Stimulated activated effector memory CD8-positive, alpha-beta T cell treated with anti-CD3 and anti-CD28 coated beads, Interleukin-12 subunit alpha, Interleukin-12 subunit beta, amount 100 ng/mL, for 72 hours (primary cell): ENCODE data around the gene UBQLN4.

Source experiments
- ATAC-seq: fragments of 150-1000 bp; cut with Tn5 transposase; 2 replicates; pipeline ENCODE4 v1.10.0; 2021
- DNase-seq, 2 donors: peaks; one replicate each; pipeline ENCODE4 v3.0.0; 2021 to 2022; ENCODE audit warnings: low spot score in 2 of 2
- H3K27ac Mint-ChIP-seq: one replicate; pipeline ENCODE4 v1.8.0; 2022; ENCODE audit warnings: mild to moderate bottlenecking, mixed read lengths
- H3K36me3 Mint-ChIP-seq: one replicate; pipeline ENCODE4 v1.8.0; 2022; ENCODE audit warnings: mild to moderate bottlenecking, mixed read lengths
- H3K4me1 Mint-ChIP-seq: one replicate; pipeline ENCODE4 v1.8.0; 2022; ENCODE audit warnings: mixed read lengths
- H3K4me3 Mint-ChIP-seq: one replicate; pipeline ENCODE4 v1.8.0; 2022; ENCODE audit warnings: mild to moderate bottlenecking, mixed read lengths
- H3K9me3 Mint-ChIP-seq: one replicate; pipeline ENCODE4 v1.8.0; 2022; ENCODE audit warnings: mixed read lengths

The UBQLN4 gene

GRCh38 chr1:156053768-156054499, at the start of gene UBQLN4:
Gene UBQLN4 (minus strand): TSS chr1:156053798. CDS start chr1:156053701, 97 bp downstream.
- Mint-ChIP-seq H3K9me3 (no peaks in the 10 kb centered on the region), H3K4me3 (peak within 1 kb of the TSS; percentile 97), H3K36me3 (peaks cover 53% of the 10 kb centered on the region), H3K4me1 (peaks cover 29% of the 10 kb centered on the region), H3K27ac (peak within 1 kb of the TSS; percentile 91)
- ATAC-seq (peak; percentile 74), DNase-seq (peak; percentile 84 to 92)

DNA sequence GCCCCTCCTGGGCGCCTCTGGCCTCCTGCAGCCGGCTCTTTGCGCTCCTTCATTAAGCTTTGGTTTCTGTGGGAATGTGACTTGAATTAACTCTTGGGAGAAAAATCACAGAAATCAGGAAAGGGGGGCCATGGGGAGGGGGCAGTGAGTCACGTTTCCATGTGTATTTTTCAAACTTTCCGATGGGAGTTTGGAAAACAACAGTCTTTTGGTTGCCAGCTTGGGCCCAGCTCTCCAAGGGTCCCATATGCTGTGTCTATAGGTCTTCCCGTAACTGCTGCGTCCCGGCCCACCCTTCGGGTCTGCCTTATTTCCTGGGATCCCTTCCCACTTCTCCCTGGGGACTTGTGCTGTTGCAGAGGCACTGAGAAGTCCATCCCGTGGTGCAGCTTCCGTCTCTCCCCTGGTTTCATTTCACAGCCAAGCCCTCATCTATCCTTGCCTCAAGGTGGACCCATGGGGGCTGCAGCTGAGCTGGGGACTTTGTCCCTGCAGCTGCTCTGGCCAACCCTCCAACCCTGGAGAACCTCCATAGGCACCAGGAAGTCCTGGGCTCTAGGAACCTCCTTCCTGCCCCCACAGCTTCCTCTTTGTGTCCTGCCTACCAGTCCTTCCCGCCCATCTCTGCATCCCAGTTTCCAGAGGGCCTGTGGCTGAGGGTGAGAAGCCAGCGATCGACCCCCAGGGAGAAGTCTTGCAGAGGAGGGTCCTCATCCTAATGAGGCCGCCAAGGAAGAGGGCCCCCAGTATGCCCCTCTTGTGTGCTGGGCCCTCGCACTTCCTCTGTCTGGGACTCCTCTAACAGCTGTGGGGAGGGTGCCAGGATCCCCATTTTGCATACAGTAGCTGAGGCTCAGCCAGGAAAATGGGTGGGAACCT, 49.3 kb upstream of the UBQLN4 start:
- ATAC-seq = no peak
- Mint-ChIP-seq H3K9me3 (no peaks in the 10 kb centered on the region), H3K36me3 (peaks cover 33% of the 10 kb centered on the region), H3K4me3 (peak overlapping the region; percentile 83), H3K27ac (peak overlapping the region; percentile 99), H3K4me1 (peaks cover 87% of the 10 kb centered on the region)
- DNase-seq = no peak

GRCh38 chr1:156101880-156102279, 48.3 kb upstream of the UBQLN4 start:
- DNase-seq (no peak), ATAC-seq (no peak)
- H3K36me3 Mint-ChIP-seq = peaks cover 42% of the 10 kb centered on the region
- H3K4me3 Mint-ChIP-seq = no peak overlapping the region
- no peaks in the 10 kb centered on the region for H3K9me3 Mint-ChIP-seq
- peaks cover 89% of the 10 kb centered on the region for H3K4me1 Mint-ChIP-seq
- peak overlapping the region; percentile 99 for H3K27ac Mint-ChIP-seq

- Mint-ChIP-seq H3K9me3 (no peaks in the 10 kb centered on the region), H3K4me1 (peaks cover 89% of the 10 kb centered on the region), H3K36me3 (peaks cover 42% of the 10 kb centered on the region), H3K27ac (peak overlapping the region; percentile 99), H3K4me3 (no peak overlapping the region)
- no peak for DNase-seq
- ATAC-seq = no peak
Measured at GRCh38 chr1:156100205-156100995, 46.8 kb upstream of the UBQLN4 start.

- peaks cover 79% of the 10 kb centered on the region for H3K4me1 Mint-ChIP-seq
- peaks cover 32% of the 10 kb centered on the region for H3K36me3 Mint-ChIP-seq
Measured at GRCh38 chr1:156099282-156099681, 45.7 kb upstream of the UBQLN4 start.

GRCh38 chr1:156098784-156099183, 45.2 kb upstream of the UBQLN4 start:
- H3K4me3 Mint-ChIP-seq = peak overlapping the region; percentile 62
- H3K36me3 Mint-ChIP-seq = peaks cover 31% of the 10 kb centered on the region
- no peak for DNase-seq
- peaks cover 78% of the 10 kb centered on the region for H3K4me1 Mint-ChIP-seq
- peak overlapping the region; percentile 97 for H3K27ac Mint-ChIP-seq
- H3K9me3 Mint-ChIP-seq = no peaks in the 10 kb centered on the region
- no peak for ATAC-seq

More at GRCh38 chr1:156099282-156099681, 45.7 kb upstream of the UBQLN4 start:
- no peak for DNase-seq
- Mint-ChIP-seq H3K4me3 (no peak overlapping the region), H3K9me3 (no peaks in the 10 kb centered on the region), H3K27ac (peak overlapping the region; percentile 97)
- no peak for ATAC-seq

- DNase-seq = peak; percentile 28 to 79
- Mint-ChIP-seq H3K9me3 (no peaks in the 10 kb centered on the region), H3K4me3 (peak overlapping the region; percentile 62), H3K4me1 (peaks cover 71% of the 10 kb centered on the region), H3K36me3 (peaks cover 27% of the 10 kb centered on the region), H3K27ac (peak overlapping the region; percentile 97)
- ATAC-seq = peak; percentile 49
Measured at GRCh38 chr1:156097499-156098178, 44.0 kb upstream of the UBQLN4 start.

GRCh38 chr1:156096640-156097391, 43.2 kb upstream of the UBQLN4 start:
- DNase-seq (peak; percentile 84 to 96), ATAC-seq (peak; percentile 89)

DNA sequence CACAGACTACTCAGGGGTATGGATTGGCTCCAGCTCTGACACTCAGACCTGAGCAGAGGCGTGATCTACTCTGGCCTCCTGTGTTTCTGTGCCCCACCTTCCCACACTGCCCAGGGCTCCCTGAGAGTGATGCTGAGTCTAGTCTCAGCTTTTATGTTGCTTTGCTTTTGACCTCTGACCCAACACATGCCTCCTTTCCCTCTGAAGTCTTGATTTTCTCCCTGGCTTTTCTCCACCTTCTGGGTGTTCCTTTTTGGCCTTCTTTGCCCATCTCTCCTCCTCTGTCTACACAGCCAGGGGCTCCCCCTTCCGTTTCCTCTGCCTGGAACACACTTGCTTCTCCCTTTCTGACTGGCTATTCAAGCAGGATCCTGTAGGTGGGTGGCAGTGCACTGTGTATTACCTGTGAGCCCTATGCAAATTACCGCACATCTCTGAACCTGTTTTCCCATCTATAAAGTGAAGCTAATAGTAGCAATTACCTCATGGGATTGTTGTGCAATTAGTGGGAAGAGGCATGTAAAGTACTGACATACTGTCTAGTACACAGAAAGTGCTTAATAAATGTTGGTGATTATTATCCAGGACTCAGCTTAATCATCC, 42.4 kb upstream of the UBQLN4 start:
- no peak for DNase-seq
- Mint-ChIP-seq H3K36me3 (peaks cover 27% of the 10 kb centered on the region), H3K4me3 (peak overlapping the region; percentile 62), H3K27ac (peak overlapping the region; percentile 97), H3K9me3 (no peaks in the 10 kb centered on the region), H3K4me1 (peaks cover 57% of the 10 kb centered on the region)
- ATAC-seq = no peak

More at GRCh38 chr1:156096640-156097391, 43.2 kb upstream of the UBQLN4 start:
- Mint-ChIP-seq H3K9me3 (no peaks in the 10 kb centered on the region), H3K36me3 (peaks cover 27% of the 10 kb centered on the region), H3K27ac (peak overlapping the region; percentile 97), H3K4me1 (peaks cover 64% of the 10 kb centered on the region), H3K4me3 (peak overlapping the region; percentile 62)

DNA sequence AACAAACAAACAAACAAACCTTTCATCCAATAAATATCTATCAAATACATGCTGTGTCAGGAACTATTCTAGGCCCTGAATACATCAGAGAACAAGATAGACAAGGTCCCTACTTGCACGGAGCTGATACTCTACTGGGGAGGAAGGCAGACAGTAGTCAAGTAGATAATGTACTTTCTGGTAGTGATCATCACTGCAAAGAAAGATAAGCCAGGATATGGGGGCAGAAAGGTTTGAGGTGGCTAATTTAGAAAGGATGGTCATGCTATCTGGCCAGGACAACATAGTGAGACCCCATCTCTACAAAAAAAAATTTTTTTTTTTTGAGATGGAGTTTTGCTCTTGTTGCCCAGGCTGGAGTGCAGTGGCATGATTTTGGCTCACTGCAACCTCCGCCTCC, 38.0 kb upstream of the UBQLN4 start:
- Mint-ChIP-seq H3K9me3 (no peaks in the 10 kb centered on the region), H3K4me3 (no peak overlapping the region), H3K27ac (no peak overlapping the region), H3K36me3 (peaks cover 13% of the 10 kb centered on the region), H3K4me1 (peaks cover 31% of the 10 kb centered on the region)
- no peak for ATAC-seq
- DNase-seq = no peak

DNA sequence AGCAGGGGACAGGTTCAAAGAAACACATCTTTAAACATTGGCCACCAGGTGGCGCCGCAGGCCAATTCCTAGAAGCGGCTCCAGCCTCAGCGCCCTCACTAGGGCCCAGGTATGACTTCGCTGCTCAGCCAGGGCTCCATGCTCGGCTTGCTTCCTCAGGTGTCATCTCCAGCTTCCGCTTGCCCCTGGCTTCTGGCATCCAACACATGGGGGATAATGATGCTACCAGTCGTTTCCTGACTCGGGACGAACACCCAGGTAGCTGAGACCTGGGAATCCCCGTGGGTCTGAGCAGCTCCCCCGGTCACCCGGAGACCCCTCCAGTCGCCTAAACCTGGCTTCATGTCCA, 37.2 kb upstream of the UBQLN4 start:
- Mint-ChIP-seq H3K9me3 (no peaks in the 10 kb centered on the region), H3K4me1 (peaks cover 23% of the 10 kb centered on the region)

GRCh38 chr1:156090138-156090839, 36.7 kb upstream of the UBQLN4 start:
- Mint-ChIP-seq H3K9me3 (no peaks in the 10 kb centered on the region), H3K36me3 (no peaks in the 10 kb centered on the region), H3K4me3 (no peak overlapping the region), H3K27ac (no peak overlapping the region), H3K4me1 (peaks cover 18% of the 10 kb centered on the region)
- ATAC-seq (no peak), DNase-seq (no peak)

More for the DNA sequence above, 37.2 kb upstream of the UBQLN4 start:
- H3K36me3 Mint-ChIP-seq = peaks cover 5% of the 10 kb centered on the region
- peak; percentile 95 for ATAC-seq
- H3K4me3 Mint-ChIP-seq = no peak overlapping the region
- DNase-seq = peak; percentile 82 to 91
- no peak overlapping the region for H3K27ac Mint-ChIP-seq

GRCh38 chr1:156089704-156090103, 36.1 kb upstream of the UBQLN4 start:
- H3K4me1 Mint-ChIP-seq = peaks cover 18% of the 10 kb centered on the region
- no peaks in the 10 kb centered on the region for H3K9me3 Mint-ChIP-seq
- ATAC-seq = no peak
- DNase-seq = no peak
- H3K4me3 Mint-ChIP-seq = no peak overlapping the region
- no peaks in the 10 kb centered on the region for H3K36me3 Mint-ChIP-seq
- no peak overlapping the region for H3K27ac Mint-ChIP-seq
